WTC11 (cell line): ENCODE results near the gene RTP5. TPM values are rescaled to one million over a fixed set of nuclear protein-coding genes. Genes with fewer than 3 reads are reported as not detected.
"Not testable (repeated sequence)": the region's sequence is repeated elsewhere in the genome, so short reads cannot be mapped to it uniquely, and the experiment has no call there.

ENCODE experiments used
- ATAC-seq: fragments of 200-7000 bp; cut with Tn5 transposase; 2 replicates; pipeline ENCODE4 v1.10.0; 2021; ENCODE audit warnings: mild to moderate bottlenecking, moderate library complexity
- Bru-seq: library from RNA; stranded (reverse); fragments of 400-500 nt; gene quantifications from one replicate; lab custom pipeline; 2021; lab: Mats Ljungman, UMichigan
- CTCF ChIA-PET: fragments of 300-600 bp; sonication (Branson Sonifier 250); formaldehyde crosslinking; loops from one replicate; lab custom pipeline; 2021; ENCODE audit warnings: antibody characterized with exemption; lab: Charles Lee
- POLR2A ChIA-PET: fragments of 350-600 bp; sonication (Branson Sonifier 250); formaldehyde crosslinking; loops from one replicate; lab custom pipeline; 2021; ENCODE audit warnings: antibody characterized with exemption; lab: Charles Lee
- DNase-seq: peaks from one replicate; pipeline ENCODE4 v3.0.0; 2021; ENCODE audit warnings: low spot score
- H3K27ac Mint-ChIP-seq: 2 replicates; pipeline ENCODE4 v1.8.0; 2021; ENCODE audit warnings: mixed read lengths
- H3K27me3 Mint-ChIP-seq: 2 replicates; pipeline ENCODE4 v1.8.0; 2021; ENCODE audit warnings: low read depth, mild to moderate bottlenecking, moderate library complexity, mixed read lengths
- H3K36me3 Mint-ChIP-seq: 2 replicates; pipeline ENCODE4 v1.8.0; 2021; ENCODE audit warnings: mixed read lengths
- H3K4me1 Mint-ChIP-seq: 2 replicates; pipeline ENCODE4 v1.8.0; 2022; ENCODE audit warnings: mixed read lengths
- H3K4me3 Mint-ChIP-seq: 2 replicates; pipeline ENCODE4 v1.8.0; 2021; ENCODE audit warnings: mild to moderate bottlenecking, moderate library complexity, mixed read lengths
- H3K9me3 Mint-ChIP-seq: 2 replicates; pipeline ENCODE4 v1.8.0; 2021; ENCODE audit warnings: mixed read lengths
- CBFB ChIP-seq: sonication (generic); formaldehyde crosslinking; IDR thresholded peaks from 2 replicates; pipeline ENCODE4 v1.8.1; 2022; ENCODE audit warnings: mild to moderate bottlenecking, low read depth, missing genetic modification reagents
- JUN ChIP-seq: sonication (generic); formaldehyde crosslinking; IDR thresholded peaks from 2 replicates; pipeline ENCODE4 v1.8.0; 2023; ENCODE audit warnings: mild to moderate bottlenecking, missing genetic modification reagents
- NFE2L1 ChIP-seq: sonication (generic); formaldehyde crosslinking; IDR thresholded peaks from 2 replicates; pipeline ENCODE4 v1.8.1; 2023; ENCODE audit warnings: missing genetic modification reagents
- NR1H2 ChIP-seq: sonication (generic); formaldehyde crosslinking; IDR thresholded peaks from 2 replicates; pipeline ENCODE4 v1.9.0; 2021; ENCODE audit warnings: mild to moderate bottlenecking, moderate library complexity, missing genetic modification reagents
- OVOL2 ChIP-seq: fragments of 250-450 bp; sonication (Bioruptor Pico); IDR thresholded peaks from 2 replicates; pipeline ENCODE4 v1.9.0; 2021; ENCODE audit warnings: mild to moderate bottlenecking, borderline replicate concordance
- PRRX2 ChIP-seq: fragments of 250-450 bp; sonication (Bioruptor Pico); IDR thresholded peaks from 2 replicates; pipeline ENCODE4 v1.8.0; 2021; ENCODE audit warnings: mild to moderate bottlenecking
- ZNF121 ChIP-seq: sonication (generic); formaldehyde crosslinking; IDR thresholded peaks from 2 replicates; pipeline ENCODE4 v1.8.0; 2023; ENCODE audit warnings: missing genetic modification reagents
- ZNF219 ChIP-seq: sonication (generic); formaldehyde crosslinking; IDR thresholded peaks from 2 replicates; pipeline ENCODE4 v1.8.0; 2023; ENCODE audit warnings: missing genetic modification reagents, mild to moderate bottlenecking, borderline replicate concordance
- long read RNA-seq, 3 experiments: library from RNA in 1 of 3; library from capped mRNA in 1 of 3; library from polyadenylated mRNA in 1 of 3; unstranded in 2 of 3; stranded (forward) in 1 of 3; transcript quantifications; one replicate each; pipeline ENCODE4 v2.0.0, GENCODE V29; 2021
- total RNA-seq: library from RNA; stranded (reverse); gene quantifications from 3 replicates; pipeline ENCODE4 v1.2.3, GENCODE V29; 2021
- TF ChIP-seq, protein P1 (sequence below): sonication (generic); formaldehyde crosslinking; IDR thresholded peaks from 2 replicates; pipeline ENCODE4 v1.8.0; 2022; ENCODE audit warnings: mild to moderate bottlenecking, missing genetic modification reagents
- TF ChIP-seq, protein P2 (sequence below): sonication (generic); formaldehyde crosslinking; conservative IDR thresholded peaks from 2 replicates; pipeline ENCODE4 v1.8.1; 2022; ENCODE audit warnings: mild to moderate bottlenecking, missing genetic modification reagents
- TF ChIP-seq, protein P3 (sequence below): sonication (generic); formaldehyde crosslinking; IDR thresholded peaks from 2 replicates; pipeline ENCODE4 v1.8.1; 2022; ENCODE audit warnings: missing genetic modification reagents, borderline replicate concordance
- TF ChIP-seq, protein P4 (sequence below): sonication (generic); formaldehyde crosslinking; IDR thresholded peaks from 2 replicates; pipeline ENCODE4 v1.8.0; 2022; ENCODE audit warnings: mild to moderate bottlenecking, missing genetic modification reagents
- TF ChIP-seq, protein P5 (sequence below): sonication (generic); formaldehyde crosslinking; IDR thresholded peaks from 2 replicates; pipeline ENCODE4 v1.8.1; 2023; ENCODE audit warnings: mild to moderate bottlenecking, missing genetic modification reagents, moderate library complexity
- TF ChIP-seq, protein P6 (sequence below): sonication (generic); formaldehyde crosslinking; IDR thresholded peaks from 2 replicates; pipeline ENCODE4 v1.8.1; 2023; ENCODE audit warnings: mild to moderate bottlenecking, missing genetic modification reagents, borderline replicate concordance
- TF ChIP-seq, protein P7 (sequence below): sonication (generic); formaldehyde crosslinking; IDR thresholded peaks from 2 replicates; pipeline ENCODE4 v1.8.0; 2023; ENCODE audit warnings: missing genetic modification reagents
- TF ChIP-seq, protein P8 (sequence below): sonication (generic); formaldehyde crosslinking; IDR thresholded peaks from 2 replicates; pipeline ENCODE4 v1.8.0; 2023; ENCODE audit warnings: mild to moderate bottlenecking, missing genetic modification reagents

The RTP5 gene
- total RNA-seq (not detected in 3 replicates), Bru-seq, nascent RNA (not detected)
- long read RNA-seq, experiment 1 = 0 reads
- long read RNA-seq, experiment 2 = 0 reads
- long read RNA-seq, experiment 3 = 0 reads

DNA sequence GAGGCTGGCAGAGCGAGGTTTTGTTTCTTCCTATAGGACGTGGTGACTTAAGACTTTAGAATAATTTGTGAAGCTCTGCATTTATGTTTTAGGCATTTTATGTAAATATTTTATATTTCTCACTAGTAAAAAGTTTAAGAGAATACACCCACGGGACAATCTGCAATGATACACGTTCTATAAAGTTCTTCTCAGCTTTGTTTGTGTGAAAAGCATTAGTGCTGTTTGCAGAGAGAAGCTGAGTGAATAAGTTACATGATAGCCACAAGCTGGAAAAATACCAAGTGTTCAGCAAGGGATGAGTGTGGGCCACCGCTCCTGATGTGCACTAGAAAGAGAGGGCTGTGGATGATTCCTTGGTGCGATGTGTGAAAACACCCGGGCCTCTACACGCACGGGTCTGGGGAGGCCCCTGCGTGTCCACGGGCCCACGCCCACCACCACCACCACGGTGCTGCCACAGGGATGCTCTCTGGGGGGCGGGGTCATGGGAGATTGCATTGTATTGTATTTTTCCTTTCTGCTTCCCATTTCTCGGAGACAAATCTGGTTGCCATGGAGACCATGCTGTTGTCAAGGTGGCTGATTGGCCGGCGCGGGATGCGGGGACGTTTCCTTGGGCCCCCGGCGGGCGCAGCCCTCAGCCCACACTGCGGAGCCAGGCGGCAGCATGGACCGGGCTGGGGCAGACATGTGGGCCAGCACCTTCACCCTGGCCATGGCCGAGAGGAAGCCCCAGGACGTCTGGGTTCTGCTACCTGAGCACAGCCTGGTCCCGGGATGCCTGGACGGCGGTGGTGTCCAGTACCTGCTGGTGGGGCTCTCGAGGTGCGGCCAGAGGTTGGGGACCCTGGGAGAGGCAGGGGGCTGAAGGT is at the start of gene RTP5:
RTP5 (plus strand) TSS at position 643 of the 875 bp plus-strand sequence; CDS start at position 671, 28 bp downstream.
- no peak for ATAC-seq
- Mint-ChIP-seq H3K27me3 (peaks cover 6% of the 10 kb centered on the region), H3K27ac (no peak within 1 kb of the TSS), H3K4me1 (peaks cover 6% of the 10 kb centered on the region; the same call in 1 of the 2 replicates), H3K9me3 (peaks cover 12% of the 10 kb centered on the region), H3K4me3 (no peak within 1 kb of the TSS), H3K36me3 (peaks cover 1% of the 10 kb centered on the region; the same call in 1 of the 2 replicates)
- no peak for DNase-seq
- CTCF ChIA-PET = interaction anchor here (0.6 to 1.9 kb wide), 3 partner anchors 9 to 1049 kb away, joined by 3 to 6 read pairs (median 4); partner anchors contain the start of genes D2HGDH and KIF1A
- TF ChIP-seq, protein P1, sequence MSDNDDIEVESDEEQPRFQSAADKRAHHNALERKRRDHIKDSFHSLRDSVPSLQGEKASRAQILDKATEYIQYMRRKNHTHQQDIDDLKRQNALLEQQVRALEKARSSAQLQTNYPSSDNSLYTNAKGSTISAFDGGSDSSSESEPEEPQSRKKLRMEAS (CRISPR knock-in tag) = no peak
- TF ChIP-seq PRRX2 = no peak
- TF ChIP-seq JUN (CRISPR knock-in tag) = no peak
- TF ChIP-seq NFE2L1 (CRISPR knock-in tag) = no peak
- TF ChIP-seq, protein P2, sequence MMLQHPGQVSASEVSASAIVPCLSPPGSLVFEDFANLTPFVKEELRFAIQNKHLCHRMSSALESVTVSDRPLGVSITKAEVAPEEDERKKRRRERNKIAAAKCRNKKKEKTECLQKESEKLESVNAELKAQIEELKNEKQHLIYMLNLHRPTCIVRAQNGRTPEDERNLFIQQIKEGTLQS (CRISPR knock-in tag) = no peak
- TF ChIP-seq NR1H2 (CRISPR knock-in tag) = no peak
- TF ChIP-seq, protein P3, sequence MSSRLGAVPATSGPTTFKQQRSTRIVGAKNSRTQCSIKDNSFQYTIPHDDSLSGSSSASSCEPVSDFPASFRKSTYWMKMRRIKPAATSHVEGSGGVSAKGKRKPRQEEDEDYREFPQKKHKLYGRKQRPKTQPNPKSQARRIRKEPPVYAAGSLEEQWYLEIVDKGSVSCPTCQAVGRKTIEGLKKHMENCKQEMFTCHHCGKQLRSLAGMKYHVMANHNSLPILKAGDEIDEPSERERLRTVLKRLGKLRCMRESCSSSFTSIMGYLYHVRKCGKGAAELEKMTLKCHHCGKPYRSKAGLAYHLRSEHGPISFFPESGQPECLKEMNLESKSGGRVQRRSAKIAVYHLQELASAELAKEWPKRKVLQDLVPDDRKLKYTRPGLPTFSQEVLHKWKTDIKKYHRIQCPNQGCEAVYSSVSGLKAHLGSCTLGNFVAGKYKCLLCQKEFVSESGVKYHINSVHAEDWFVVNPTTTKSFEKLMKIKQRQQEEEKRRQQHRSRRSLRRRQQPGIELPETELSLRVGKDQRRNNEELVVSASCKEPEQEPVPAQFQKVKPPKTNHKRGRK (CRISPR knock-in tag) = no peak
- TF ChIP-seq, protein P4, sequence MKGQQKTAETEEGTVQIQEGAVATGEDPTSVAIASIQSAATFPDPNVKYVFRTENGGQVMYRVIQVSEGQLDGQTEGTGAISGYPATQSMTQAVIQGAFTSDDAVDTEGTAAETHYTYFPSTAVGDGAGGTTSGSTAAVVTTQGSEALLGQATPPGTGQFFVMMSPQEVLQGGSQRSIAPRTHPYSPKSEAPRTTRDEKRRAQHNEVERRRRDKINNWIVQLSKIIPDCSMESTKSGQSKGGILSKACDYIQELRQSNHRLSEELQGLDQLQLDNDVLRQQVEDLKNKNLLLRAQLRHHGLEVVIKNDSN (CRISPR knock-in tag) = no peak
- TF ChIP-seq, protein P5, sequence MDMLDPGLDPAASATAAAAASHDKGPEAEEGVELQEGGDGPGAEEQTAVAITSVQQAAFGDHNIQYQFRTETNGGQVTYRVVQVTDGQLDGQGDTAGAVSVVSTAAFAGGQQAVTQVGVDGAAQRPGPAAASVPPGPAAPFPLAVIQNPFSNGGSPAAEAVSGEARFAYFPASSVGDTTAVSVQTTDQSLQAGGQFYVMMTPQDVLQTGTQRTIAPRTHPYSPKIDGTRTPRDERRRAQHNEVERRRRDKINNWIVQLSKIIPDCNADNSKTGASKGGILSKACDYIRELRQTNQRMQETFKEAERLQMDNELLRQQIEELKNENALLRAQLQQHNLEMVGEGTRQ (CRISPR knock-in tag) = no peak
- no peak for TF ChIP-seq OVOL2 (CRISPR knock-in tag)
- TF ChIP-seq ZNF219 = no peak
- TF ChIP-seq, protein P6, sequence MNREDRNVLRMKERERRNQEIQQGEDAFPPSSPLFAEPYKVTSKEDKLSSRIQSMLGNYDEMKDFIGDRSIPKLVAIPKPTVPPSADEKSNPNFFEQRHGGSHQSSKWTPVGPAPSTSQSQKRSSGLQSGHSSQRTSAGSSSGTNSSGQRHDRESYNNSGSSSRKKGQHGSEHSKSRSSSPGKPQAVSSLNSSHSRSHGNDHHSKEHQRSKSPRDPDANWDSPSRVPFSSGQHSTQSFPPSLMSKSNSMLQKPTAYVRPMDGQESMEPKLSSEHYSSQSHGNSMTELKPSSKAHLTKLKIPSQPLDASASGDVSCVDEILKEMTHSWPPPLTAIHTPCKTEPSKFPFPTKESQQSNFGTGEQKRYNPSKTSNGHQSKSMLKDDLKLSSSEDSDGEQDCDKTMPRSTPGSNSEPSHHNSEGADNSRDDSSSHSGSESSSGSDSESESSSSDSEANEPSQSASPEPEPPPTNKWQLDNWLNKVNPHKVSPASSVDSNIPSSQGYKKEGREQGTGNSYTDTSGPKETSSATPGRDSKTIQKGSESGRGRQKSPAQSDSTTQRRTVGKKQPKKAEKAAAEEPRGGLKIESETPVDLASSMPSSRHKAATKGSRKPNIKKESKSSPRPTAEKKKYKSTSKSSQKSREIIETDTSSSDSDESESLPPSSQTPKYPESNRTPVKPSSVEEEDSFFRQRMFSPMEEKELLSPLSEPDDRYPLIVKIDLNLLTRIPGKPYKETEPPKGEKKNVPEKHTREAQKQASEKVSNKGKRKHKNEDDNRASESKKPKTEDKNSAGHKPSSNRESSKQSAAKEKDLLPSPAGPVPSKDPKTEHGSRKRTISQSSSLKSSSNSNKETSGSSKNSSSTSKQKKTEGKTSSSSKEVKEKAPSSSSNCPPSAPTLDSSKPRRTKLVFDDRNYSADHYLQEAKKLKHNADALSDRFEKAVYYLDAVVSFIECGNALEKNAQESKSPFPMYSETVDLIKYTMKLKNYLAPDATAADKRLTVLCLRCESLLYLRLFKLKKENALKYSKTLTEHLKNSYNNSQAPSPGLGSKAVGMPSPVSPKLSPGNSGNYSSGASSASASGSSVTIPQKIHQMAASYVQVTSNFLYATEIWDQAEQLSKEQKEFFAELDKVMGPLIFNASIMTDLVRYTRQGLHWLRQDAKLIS (CRISPR knock-in tag) = no peak
- no peak for TF ChIP-seq CBFB
- TF ChIP-seq ZNF121 (CRISPR knock-in tag) = no peak
- TF ChIP-seq, protein P7, sequence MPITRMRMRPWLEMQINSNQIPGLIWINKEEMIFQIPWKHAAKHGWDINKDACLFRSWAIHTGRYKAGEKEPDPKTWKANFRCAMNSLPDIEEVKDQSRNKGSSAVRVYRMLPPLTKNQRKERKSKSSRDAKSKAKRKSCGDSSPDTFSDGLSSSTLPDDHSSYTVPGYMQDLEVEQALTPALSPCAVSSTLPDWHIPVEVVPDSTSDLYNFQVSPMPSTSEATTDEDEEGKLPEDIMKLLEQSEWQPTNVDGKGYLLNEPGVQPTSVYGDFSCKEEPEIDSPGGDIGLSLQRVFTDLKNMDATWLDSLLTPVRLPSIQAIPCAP = no peak
- TF ChIP-seq, protein P8, sequence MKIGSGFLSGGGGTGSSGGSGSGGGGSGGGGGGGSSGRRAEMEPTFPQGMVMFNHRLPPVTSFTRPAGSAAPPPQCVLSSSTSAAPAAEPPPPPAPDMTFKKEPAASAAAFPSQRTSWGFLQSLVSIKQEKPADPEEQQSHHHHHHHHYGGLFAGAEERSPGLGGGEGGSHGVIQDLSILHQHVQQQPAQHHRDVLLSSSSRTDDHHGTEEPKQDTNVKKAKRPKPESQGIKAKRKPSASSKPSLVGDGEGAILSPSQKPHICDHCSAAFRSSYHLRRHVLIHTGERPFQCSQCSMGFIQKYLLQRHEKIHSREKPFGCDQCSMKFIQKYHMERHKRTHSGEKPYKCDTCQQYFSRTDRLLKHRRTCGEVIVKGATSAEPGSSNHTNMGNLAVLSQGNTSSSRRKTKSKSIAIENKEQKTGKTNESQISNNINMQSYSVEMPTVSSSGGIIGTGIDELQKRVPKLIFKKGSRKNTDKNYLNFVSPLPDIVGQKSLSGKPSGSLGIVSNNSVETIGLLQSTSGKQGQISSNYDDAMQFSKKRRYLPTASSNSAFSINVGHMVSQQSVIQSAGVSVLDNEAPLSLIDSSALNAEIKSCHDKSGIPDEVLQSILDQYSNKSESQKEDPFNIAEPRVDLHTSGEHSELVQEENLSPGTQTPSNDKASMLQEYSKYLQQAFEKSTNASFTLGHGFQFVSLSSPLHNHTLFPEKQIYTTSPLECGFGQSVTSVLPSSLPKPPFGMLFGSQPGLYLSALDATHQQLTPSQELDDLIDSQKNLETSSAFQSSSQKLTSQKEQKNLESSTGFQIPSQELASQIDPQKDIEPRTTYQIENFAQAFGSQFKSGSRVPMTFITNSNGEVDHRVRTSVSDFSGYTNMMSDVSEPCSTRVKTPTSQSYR (CRISPR knock-in tag) = no peak
- POLR2A ChIA-PET = no interaction called here

DNA sequence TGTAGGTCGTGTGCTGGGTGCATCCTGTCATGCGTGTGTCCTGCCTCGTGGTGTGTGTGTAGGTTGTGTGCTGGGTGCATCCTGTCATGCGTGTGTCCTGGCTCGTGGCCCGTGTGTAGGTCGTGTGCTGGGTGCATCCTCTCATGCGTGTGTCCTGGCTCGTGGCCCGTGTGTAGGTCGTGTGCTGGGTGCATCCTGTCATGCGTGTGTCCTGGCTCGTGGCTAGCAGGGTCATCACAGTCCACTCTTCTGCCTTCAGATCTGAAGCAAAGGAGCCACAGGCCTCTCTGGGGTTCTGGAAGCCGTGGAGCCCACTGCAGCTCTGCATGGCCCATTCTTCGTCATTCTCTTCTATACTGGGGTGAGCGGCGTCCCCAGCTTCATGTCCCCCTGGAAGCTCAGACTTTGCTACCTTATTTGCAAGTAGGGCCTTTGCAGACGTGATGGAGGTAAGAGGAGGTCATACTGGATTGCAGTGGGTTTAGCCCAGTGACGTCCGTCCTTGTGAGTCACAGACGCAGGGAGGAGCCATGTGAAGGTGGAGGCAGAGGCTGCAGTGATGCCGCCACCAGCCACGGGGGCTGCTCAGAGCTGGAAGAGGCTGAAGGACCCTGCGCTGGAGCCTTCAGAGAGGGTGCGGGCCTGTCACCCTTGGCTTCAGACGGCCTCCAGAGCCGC is 49.4 kb upstream of the RTP5 start:
- H3K4me1 Mint-ChIP-seq, DNase-seq, H3K36me3 Mint-ChIP-seq, H3K27me3 Mint-ChIP-seq, CTCF ChIA-PET, H3K4me3 Mint-ChIP-seq, ATAC-seq: not testable (repeated sequence)
- H3K9me3 Mint-ChIP-seq = peaks cover 11% of the 10 kb centered on the region
- peak overlapping the region; percentile 19; the same call in 1 of the 2 replicates for H3K27ac Mint-ChIP-seq
- POLR2A ChIA-PET = interaction anchor here (0.8 kb wide), 1 partner anchor 56 kb away, joined by 3 read pairs; no protein-coding TSS in a partner anchor
